Measurements from ENCODE around the gene WBP11. TPM values are rescaled to one million over a fixed set of nuclear protein-coding genes. Genes with fewer than 3 reads are reported as not detected.

The WBP11 gene
- total RNA-seq, 1 donor from 2014 or later: 117 TPM

DNA sequence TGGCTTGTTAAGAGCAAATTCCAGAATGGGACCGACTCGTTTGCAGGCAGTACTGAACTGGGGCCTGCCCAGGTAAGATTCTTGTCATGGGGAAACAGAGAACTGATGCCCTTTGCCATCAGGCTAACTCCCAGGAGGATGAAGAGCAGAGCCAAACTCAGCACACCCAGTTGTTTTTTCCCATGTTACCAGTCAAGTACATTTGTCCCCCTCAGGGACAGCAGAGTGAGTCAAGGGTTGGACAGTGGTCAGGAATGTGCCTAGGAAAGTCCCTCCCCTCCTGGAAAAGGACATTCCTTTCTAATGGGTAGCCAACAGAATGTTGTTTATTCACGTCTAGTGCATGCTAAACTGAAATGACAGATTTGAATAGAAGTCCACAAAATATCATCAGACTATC lies 38.5 kb upstream of the WBP11 start:
- TF ChIP-seq, protein P1, sequence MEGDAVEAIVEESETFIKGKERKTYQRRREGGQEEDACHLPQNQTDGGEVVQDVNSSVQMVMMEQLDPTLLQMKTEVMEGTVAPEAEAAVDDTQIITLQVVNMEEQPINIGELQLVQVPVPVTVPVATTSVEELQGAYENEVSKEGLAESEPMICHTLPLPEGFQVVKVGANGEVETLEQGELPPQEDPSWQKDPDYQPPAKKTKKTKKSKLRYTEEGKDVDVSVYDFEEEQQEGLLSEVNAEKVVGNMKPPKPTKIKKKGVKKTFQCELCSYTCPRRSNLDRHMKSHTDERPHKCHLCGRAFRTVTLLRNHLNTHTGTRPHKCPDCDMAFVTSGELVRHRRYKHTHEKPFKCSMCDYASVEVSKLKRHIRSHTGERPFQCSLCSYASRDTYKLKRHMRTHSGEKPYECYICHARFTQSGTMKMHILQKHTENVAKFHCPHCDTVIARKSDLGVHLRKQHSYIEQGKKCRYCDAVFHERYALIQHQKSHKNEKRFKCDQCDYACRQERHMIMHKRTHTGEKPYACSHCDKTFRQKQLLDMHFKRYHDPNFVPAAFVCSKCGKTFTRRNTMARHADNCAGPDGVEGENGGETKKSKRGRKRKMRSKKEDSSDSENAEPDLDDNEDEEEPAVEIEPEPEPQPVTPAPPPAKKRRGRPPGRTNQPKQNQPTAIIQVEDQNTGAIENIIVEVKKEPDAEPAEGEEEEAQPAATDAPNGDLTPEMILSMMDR (IDR thresholded peaks at IDR 0.05; ENCODE audit: unreplicated experiment): no peak
- Mint-ChIP-seq H3K4me1 (ENCODE audit: low read depth) (peaks cover 27% of the 10 kb centered on the region), H3K27me3 (no peaks in the 10 kb centered on the region), H3K36me3 (ENCODE audit: insufficient read depth) (no peaks in the 10 kb centered on the region), H3K4me3 (ENCODE audit: low read depth) (no peak overlapping the region), H3K9me3 (ENCODE audit: low read depth) (no peaks in the 10 kb centered on the region), H3K27ac (no peak overlapping the region)
- no peak for DNase-seq (ENCODE audit: low spot score, unreplicated experiment)

DNA sequence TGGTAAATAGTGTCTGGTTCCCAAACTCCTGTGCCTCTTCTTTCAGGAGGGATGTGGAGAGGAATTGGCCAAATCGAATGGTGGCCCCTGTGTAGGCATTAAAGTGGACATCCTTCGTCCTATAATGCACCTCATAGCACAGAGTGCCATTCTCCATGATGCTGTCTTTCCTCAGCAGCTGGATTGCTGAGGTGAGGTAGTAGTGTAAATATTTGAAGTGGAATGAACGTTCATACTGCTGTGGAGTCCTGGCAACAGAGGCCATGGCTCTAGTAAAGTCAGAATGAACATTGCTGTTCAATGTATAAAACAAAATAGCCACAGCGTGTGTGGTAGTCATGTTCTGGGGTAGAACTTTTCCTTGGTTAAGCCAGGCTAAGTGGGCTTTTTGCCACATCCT lies 37.3 kb upstream of the WBP11 start:
- TF ChIP-seq, protein P1 (IDR thresholded peaks at IDR 0.05; ENCODE audit: unreplicated experiment): no peak
- Mint-ChIP-seq H3K4me3 (ENCODE audit: low read depth) (no peak overlapping the region), H3K36me3 (ENCODE audit: insufficient read depth) (no peaks in the 10 kb centered on the region), H3K27ac (no peak overlapping the region), H3K27me3 (no peaks in the 10 kb centered on the region), H3K4me1 (ENCODE audit: low read depth) (peaks cover 25% of the 10 kb centered on the region), H3K9me3 (ENCODE audit: low read depth) (no peaks in the 10 kb centered on the region)
- DNase-seq (ENCODE audit: low spot score, unreplicated experiment): no peak

DNA sequence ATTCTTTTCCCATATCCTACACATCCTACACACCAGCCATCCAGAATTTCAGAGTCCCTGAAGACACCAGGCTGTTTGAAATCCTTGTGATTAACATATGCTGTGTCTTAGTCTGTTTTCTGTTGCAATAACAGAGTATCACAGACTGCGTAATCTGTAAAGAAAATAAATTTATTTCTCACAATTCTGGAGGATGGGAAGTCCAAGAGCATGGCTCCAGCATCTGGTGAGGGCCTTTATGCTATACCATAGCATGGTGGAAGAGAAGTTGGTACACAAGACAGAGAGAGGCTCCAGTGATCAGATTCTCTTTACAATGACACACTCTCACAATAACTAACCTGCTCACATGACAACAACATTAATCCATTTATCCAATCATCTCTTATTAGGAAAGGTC lies 36.0 kb upstream of the WBP11 start:
- Mint-ChIP-seq H3K27me3 (no peaks in the 10 kb centered on the region), H3K4me1 (ENCODE audit: low read depth) (peaks cover 23% of the 10 kb centered on the region), H3K36me3 (ENCODE audit: insufficient read depth) (no peaks in the 10 kb centered on the region), H3K27ac (no peak overlapping the region), H3K9me3 (ENCODE audit: low read depth) (no peaks in the 10 kb centered on the region), H3K4me3 (ENCODE audit: low read depth) (no peak overlapping the region)
- DNase-seq (ENCODE audit: low spot score, unreplicated experiment): no peak
- TF ChIP-seq, protein P1 (IDR thresholded peaks at IDR 0.05; ENCODE audit: unreplicated experiment): no peak

DNA sequence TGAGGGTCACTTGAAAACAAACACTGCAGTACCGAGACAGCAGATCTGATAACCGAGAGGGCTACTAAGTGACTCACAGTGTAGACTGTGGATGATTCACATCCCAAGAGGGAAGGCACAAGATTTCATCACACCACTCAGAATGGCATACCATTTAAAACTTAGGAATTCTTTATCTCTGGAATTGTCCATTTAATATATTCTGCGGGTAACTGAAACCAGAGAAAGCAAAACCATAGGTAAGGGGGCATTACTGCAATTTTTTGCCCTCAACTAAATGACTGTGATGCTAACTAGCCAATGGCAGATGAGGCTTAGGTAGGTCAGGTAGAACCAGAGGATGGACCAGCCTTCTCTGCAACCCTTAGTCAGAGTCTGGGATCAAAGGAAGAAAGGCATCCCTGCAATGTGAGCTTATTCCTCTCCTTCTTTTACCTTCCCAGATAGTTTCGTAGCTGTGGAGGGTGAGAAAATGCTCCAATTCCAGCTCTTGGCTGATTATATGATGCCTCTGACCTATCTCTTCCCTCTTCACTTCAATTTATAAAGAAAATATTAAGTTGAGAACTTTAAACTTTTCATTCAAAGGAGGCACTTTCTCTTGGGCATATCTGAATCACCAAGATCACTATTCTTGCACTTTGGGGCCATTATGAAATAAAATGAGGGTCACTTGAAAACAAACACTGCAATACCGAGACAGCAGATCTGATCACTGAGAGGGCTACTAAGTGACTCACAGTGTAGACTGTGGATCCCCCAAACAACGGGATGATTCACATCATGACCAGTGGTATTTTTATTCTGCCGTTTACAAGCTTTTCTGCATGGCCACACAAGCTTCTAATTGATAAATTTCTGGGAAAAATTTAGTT lies 33.3 kb upstream of the WBP11 start:
- no peaks in the 10 kb centered on the region for H3K27me3 Mint-ChIP-seq
- no peak for DNase-seq (ENCODE audit: low spot score, unreplicated experiment)
- H3K4me3 Mint-ChIP-seq (ENCODE audit: low read depth): no peak overlapping the region
- peaks cover 11% of the 10 kb centered on the region for H3K4me1 Mint-ChIP-seq (ENCODE audit: low read depth)
- no peaks in the 10 kb centered on the region for H3K36me3 Mint-ChIP-seq (ENCODE audit: insufficient read depth)
- TF ChIP-seq, protein P1 (IDR thresholded peaks at IDR 0.05; ENCODE audit: unreplicated experiment): no peak
- H3K9me3 Mint-ChIP-seq (ENCODE audit: low read depth): no peaks in the 10 kb centered on the region
- no peak overlapping the region for H3K27ac Mint-ChIP-seq

DNA sequence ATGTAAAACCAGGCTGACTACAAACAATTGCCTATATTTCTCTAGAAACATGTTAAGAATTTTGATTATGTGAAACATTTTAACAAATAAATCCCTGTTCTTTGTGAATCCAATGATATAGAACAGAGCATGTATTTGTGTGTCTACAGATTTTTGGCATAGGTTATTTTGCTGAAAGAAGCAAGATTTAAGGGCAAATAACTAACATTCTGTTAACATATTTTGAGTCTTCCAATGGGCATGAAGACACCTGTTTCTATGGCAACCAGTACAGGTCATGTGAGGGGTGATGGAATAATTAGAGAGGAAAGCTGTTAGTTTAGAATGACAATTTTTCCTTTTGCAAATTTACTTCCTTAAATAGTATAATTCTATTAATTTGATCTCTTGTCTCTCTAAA lies 31.2 kb upstream of the WBP11 start:
- Mint-ChIP-seq H3K4me3 (ENCODE audit: low read depth) (no peak overlapping the region), H3K27ac (no peak overlapping the region)
- TF ChIP-seq, protein P1 (IDR thresholded peaks at IDR 0.05; ENCODE audit: unreplicated experiment): no peak

More for the DNA sequence above, 31.2 kb upstream of the WBP11 start:
- Mint-ChIP-seq H3K36me3 (ENCODE audit: insufficient read depth) (no peaks in the 10 kb centered on the region), H3K4me1 (ENCODE audit: low read depth) (no peaks in the 10 kb centered on the region), H3K27me3 (no peaks in the 10 kb centered on the region), H3K9me3 (ENCODE audit: low read depth) (no peaks in the 10 kb centered on the region)
- DNase-seq (ENCODE audit: low spot score, unreplicated experiment): no peak
